SK-N-SH treated with all-trans-retinoic acid at 6 μM for 48 hours (cell line): ENCODE data around the gene RYK.

Experiments used
- ESRRG ChIP-seq: fragments of 250-450 bp; sonication (Bioruptor Pico); IDR thresholded peaks from 2 replicates; pipeline ENCODE4 v1.6.1; 2021; ENCODE audit warnings: mild to moderate bottlenecking
- GLIS3 ChIP-seq: fragments of 250-450 bp; sonication (Bioruptor Pico); IDR thresholded peaks from 2 replicates; pipeline ENCODE4 v1.5.0; 2020; ENCODE audit warnings: mild to moderate bottlenecking, moderate library complexity
- OSR1 ChIP-seq: fragments of 250-450 bp; sonication (Bioruptor Pico); IDR thresholded peaks from 2 replicates; pipeline ENCODE4 v1.8.0; 2022; ENCODE audit warnings: moderate library complexity, mild to moderate bottlenecking, inconsistent platforms
- PATZ1 ChIP-seq: fragments of 250-450 bp; sonication (Bioruptor Pico); IDR thresholded peaks from 2 replicates; pipeline ENCODE4 v1.8.0; 2020; ENCODE audit warnings: mild to moderate bottlenecking, moderate library complexity, borderline replicate concordance
- SNAI2 ChIP-seq: fragments of 250-450 bp; sonication (Bioruptor Pico); IDR thresholded peaks from 2 replicates; pipeline ENCODE4 v1.5.0; 2020; ENCODE audit warnings: mild to moderate bottlenecking, moderate library complexity
- TCF4 ChIP-seq: fragments of 250-450 bp; sonication (Bioruptor Pico); IDR thresholded peaks from 2 replicates; pipeline ENCODE4 v1.8.0; 2021; ENCODE audit warnings: mild to moderate bottlenecking, moderate library complexity, borderline replicate concordance
- TSHZ2 ChIP-seq: fragments of 250-450 bp; sonication (Bioruptor Pico); IDR thresholded peaks from 2 replicates; pipeline ENCODE4 v1.5.0; 2020; ENCODE audit warnings: mild to moderate bottlenecking, moderate library complexity
- ZFP30 ChIP-seq: fragments of 450-650 bp; formaldehyde crosslinking; IDR thresholded peaks from 2 replicates; pipeline ENCODE4 v1.5.0; 2022; ENCODE audit warnings: mild to moderate bottlenecking, moderate library complexity
- ZNF565 ChIP-seq: fragments of 450-650 bp; formaldehyde crosslinking; conservative IDR thresholded peaks from 2 replicates; pipeline ENCODE4 v1.5.0; 2020; ENCODE audit warnings: low read depth, mild to moderate bottlenecking, moderate library complexity
- TF ChIP-seq, protein P1 (sequence below): fragments of 250-450 bp; sonication (Bioruptor Pico); IDR thresholded peaks from 2 replicates; pipeline ENCODE4 v1.5.1; 2020; ENCODE audit warnings: low read depth, mild to moderate bottlenecking, moderate library complexity

DNA sequence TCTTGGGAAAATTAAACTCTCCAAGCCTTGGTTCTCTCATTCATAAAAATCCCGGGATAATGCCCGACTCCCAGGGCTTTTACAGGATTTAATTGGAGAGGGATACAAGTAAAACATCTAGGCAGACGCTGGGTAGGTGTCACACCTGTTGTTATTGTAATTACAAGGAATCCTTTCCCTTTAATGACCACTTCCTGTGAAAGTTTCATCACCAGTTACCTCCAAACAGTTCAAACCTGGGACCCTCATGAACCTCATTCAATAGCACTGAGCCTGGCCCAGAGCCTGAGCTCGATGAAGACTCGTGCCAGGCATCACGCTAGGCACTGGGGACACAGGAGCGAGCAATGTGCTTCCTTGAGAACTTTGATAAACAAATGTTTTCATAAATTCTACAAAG is 2.1 kb upstream of the RYK start:
- TF ChIP-seq TCF4 (no peak), PATZ1 (CRISPR knock-in tag) (no peak), GLIS3 (CRISPR knock-in tag) (no peak), ESRRG (CRISPR knock-in tag) (no peak), OSR1 (CRISPR knock-in tag) (no peak), TSHZ2 (CRISPR knock-in tag) (no peak), ZNF565 (no peak), ZFP30 (CRISPR knock-in tag) (no peak), SNAI2 (CRISPR knock-in tag) (no peak)
- TF ChIP-seq, protein P1, sequence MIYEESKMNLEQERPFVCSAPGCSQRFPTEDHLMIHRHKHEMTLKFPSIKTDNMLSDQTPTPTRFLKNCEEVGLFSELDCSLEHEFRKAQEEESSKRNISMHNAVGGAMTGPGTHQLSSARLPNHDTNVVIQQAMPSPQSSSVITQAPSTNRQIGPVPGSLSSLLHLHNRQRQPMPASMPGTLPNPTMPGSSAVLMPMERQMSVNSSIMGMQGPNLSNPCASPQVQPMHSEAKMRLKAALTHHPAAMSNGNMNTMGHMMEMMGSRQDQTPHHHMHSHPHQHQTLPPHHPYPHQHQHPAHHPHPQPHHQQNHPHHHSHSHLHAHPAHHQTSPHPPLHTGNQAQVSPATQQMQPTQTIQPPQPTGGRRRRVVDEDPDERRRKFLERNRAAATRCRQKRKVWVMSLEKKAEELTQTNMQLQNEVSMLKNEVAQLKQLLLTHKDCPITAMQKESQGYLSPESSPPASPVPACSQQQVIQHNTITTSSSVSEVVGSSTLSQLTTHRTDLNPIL (CRISPR knock-in tag) = no peak
